NCI-H446 treated with DMSO at 0.1 percent for 48 hours (cell line): Measurements from ENCODE around the gene PEX12.
"Not testable (repeated sequence)": the region's sequence is repeated elsewhere in the genome, so short reads cannot be mapped to it uniquely, and the experiment has no call there.

ENCODE experiments used
- DNase-seq: peaks from one replicate; lab custom pipeline; 2025; lab: John Stamatoyannopoulos, UW

The PEX12 gene

GRCh38 chr17:35537601-35538141 lies 40.7 kb downstream of the PEX12 start, which contains the start of gene SLFN12L:
TSS of gene SLFN12L (minus strand) at chr17:35537678. CDS start at chr17:35522364, 15,314 bp downstream.
- DNase-seq = no peak

- DNase-seq = no peak
Observed at GRCh38 chr17:35536664-35537171, 41.7 kb downstream of the PEX12 start.

DNA sequence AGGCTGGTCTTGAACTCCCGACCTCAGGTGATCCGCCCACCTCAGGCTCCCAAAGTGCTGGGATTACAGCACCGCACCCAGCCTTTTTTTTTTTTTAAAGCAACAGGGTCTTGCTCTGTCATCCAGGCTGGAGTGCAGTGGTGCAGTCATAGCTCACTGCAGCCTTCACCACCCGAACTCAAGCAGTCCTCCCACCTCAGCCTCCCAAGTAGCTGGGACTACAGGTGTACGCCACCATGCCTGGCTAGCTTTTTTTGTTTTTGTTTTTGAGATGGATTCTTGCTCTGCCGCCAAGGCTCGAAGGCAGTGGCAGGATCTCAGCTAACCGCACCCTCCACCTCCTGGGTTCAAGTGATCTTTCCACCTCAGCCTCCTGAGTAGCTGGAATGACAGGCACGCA lies 43.0 kb downstream of the PEX12 start:
- DNase-seq = not testable (repeated sequence)

DNA sequence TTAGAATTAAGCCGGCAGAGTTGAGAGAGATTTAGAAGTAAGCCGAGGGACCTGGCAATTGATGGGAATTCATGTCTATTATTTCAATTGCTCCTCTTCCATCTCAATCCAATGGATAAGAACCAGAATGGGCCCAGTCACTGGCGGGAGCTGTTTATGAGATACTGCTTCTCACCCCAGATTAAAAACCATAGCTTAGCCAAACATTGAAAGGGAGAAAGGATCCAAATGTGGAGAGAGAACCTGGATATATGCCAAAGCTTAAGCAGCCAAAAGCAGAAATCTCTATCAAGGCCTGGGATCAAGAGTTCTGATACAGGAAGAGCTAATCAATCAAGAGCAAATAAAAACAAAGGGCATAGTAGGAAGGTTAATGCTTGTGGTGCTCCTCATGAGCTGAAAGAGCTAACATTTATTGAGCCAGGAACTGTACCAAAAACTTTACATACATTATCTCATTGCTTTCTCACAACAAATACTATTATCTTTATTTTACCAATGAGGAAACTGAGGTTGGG lies 43.7 kb downstream of the PEX12 start:
- no peak for DNase-seq

DNA sequence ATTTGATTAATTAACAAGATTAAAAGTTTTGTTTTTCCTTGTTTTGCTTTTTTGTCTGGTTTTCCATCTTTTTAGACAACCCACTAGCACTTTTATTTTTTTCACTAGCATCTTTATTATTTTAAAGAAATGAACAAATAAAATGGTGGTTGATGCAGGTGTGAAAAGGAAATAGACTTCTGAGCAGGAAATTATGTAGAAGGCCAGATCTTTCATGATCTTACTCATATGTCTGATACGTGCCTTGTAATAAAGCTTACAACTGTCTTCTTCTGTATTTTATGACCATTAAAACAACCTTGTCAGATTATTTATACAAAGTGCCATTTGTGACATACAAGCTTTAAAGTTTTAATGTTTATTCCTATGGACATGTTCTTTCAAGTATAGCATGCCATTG lies 47.2 kb downstream of the PEX12 start:
- no peak for DNase-seq

- no peak for DNase-seq
Observed at GRCh38 chr17:35529866-35530265, 48.5 kb downstream of the PEX12 start.

DNA sequence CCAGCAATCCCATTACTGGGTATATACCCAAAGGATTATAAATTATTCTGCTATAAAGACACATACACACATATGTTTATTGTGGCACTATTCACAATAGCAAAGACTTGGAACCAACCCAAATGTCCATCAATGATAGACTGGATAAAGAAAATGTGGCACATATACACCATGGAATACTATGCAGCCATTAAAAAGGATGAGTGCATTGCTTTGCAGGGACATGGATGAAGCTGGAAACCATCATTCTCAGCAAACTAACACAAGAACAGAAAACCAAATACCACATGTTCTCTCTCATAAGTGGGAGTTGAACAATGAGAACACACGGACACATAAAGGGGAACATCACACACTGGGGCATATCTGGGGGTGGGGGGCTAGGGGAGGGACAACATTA lies 49.0 kb downstream of the PEX12 start:
- not testable (repeated sequence) for DNase-seq
